ENCODE data around the gene SNX8.
"Not testable (repeated sequence)": the region's sequence is repeated elsewhere in the genome, so short reads cannot be mapped to it uniquely, and the experiment has no call there.

Gene SNX8

DNA sequence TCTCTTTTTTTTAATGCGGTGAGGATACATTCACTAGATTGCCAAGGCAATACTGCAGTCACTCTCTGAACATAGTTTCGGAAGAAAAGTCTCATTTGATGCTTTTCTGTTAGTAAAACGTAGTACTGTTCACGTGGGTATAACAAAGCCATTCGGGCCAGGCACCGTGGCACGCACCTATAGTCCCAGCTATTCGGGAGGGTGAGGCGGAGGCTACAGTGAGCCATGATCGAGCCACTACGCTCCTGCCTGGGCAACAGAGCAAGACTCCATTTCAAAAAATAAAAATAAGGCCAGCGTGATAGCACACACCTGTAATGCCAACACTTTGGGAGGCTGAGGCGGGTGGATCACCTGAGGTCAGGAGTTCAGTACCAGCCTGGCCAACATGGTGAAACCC lies 24.6 kb downstream of the SNX8 start:
- DNase-seq: no peak

DNA sequence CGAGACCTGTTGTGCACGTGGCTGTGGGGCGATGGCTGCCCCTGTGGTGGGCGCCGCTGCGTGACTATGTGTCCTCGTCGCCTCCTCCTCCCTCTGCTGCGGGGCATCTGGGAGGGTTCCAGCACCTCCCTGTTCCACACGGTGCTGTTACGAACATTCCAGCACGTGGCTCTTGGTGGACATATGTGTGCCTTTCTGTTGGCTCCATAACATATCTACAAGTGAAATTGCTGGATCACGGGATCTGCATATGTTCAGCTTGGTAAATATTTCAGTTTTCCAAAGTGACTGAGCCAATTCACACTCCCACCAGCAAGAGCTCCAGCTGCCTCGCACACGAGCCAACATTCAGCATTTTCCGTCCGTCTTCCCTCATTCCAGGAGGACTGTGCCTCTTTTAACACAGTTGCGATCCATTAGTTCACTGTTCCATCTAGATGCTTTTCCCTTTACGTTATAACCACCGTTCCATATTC lies 25.1 kb downstream of the SNX8 start:
- peak; percentile 48 for DNase-seq

DNA sequence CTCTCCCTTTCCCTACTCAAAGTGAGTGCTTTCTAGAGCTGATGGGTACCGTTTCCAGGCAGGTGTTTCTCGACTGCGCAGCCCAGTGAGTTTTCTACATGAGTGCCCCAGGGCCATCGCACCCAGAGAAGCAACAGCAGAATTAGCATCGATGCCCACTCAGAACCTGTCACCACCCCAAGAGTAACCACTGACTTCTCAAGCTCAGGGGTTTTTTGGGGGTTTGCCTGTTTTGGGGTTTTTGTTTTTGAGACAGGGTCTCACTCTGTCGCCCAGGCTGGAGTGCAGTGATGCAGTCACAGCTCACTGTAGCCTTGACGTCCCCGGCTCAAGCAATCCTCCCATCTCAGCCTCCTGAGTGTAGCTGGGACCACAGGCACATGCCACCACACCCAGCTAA lies 25.7 kb downstream of the SNX8 start:
- no peak for DNase-seq

DNA sequence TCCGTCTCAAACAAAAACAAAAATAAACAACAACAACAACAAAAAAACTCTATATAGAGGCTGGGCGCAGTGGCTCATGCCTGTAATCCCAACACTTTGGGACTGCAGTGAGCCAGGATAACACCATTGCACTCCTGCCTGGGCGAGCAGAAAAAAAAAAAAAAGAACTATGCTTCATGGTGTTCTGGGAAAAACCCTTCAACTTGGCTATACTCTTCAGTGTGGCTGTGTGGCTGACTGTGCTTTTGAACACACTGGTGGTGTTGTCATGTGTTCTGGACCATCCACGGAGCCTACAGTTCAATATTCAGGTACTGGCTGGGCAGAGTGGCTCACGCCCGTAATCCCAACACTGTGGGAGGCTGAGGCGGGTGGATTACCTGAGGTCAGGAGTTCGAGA lies 26.5 kb downstream of the SNX8 start:
- DNase-seq: no peak

DNA sequence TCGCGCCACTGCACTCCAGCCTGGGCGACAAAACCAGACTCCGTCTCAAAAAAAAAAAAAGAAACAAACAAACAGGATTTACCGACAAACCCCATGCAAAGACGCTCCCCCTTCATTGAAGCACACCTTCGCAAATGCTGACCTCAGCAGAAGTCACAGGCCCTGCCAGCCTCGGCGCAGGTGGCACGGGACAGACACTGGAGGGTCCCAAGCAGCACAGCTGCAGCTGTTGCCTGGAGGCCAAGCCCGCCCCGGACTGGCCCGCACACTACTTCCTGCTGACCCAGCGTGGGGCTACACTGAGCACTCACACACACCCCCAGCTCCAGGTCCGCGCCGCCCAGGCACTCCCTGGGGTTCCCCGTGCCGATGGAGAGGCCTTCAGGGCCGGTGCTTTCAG lies 31.2 kb downstream of the SNX8 start:
- DNase-seq: no peak

DNA sequence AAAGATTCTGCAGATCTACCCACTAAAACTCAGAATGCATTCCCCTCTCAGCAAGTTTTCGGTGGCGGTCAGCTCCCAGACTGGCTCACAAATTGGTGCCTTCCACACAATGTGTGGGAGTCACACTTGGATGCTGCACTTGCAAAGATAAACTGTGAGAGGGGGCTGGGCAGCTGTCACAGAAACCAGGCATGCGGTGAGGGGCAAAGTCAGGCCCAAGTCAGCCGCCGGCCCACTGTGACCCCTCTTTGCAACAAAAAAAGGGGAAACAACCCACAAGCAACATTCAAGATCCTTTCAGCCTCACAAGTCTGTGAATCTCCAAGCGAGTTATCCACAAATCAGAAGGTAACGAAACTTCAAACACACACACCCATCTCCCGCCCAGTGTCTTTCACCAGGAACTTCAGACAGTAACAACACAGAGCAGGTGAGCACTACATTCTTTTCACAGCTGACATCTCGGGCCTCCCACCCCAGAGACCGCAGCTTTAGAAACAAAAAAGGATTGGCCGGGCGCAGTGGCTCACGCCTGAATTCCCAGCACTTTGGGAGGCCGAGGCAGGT lies 32.0 kb downstream of the SNX8 start:
- no peak for DNase-seq

DNA sequence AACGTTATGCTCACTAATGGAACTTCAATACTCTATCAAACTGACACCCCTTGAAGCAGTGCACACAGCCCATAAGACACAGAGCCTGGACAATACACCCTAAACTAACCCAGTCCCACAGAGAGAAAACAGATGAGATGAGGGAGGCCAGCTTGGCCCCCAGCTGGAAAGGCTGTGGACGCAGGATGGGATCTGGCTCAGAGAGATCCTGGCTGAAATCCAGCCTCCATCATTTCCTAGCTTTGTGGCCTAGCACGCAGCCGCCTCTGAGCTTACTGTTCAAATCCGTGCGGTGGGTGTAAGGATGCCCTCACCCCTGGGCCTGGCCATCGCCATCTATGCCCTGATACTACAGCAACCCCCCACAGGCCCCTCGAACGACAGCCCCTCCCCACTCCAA lies 32.7 kb downstream of the SNX8 start:
- peak; percentile 60 for DNase-seq

DNA sequence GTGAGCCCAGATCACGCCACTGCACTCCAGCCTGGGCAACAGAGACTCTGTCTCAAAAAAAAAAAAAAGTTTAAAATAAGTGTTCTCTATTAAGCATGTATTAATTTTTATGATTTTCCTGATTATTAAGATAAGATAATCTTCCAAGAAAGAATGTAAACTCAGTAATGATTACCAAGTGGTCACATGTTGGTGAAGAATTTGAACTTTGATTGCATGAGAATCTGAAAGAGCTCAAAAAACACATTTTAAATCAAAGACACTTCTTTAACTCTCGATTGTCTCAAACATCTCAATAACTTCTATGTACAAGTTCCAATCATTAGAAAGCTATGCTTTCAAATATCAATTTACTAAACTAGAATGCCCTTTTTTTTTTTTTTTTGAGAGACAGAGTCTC lies 33.8 kb downstream of the SNX8 start:
- DNase-seq: no peak

DNA sequence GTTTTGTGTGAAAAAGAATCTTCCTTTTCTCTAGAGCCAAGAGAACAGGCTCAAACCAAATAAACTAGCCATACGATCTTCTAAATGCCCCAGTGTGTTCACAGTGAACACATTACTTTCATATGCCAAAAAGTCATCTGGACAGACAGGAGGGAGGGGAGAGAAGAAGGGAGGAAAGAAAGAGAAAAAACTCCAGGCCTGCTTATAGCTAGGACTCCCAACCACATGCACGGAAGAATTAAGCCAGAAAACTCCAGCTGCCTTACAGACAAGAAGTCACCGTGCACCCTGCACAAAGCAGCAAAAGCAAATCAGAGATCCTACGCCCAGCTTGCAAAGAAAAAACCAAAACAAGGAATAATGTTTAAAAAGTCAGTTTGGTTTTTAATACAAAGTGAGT lies 34.3 kb downstream of the SNX8 start:
- DNase-seq: no peak

DNA sequence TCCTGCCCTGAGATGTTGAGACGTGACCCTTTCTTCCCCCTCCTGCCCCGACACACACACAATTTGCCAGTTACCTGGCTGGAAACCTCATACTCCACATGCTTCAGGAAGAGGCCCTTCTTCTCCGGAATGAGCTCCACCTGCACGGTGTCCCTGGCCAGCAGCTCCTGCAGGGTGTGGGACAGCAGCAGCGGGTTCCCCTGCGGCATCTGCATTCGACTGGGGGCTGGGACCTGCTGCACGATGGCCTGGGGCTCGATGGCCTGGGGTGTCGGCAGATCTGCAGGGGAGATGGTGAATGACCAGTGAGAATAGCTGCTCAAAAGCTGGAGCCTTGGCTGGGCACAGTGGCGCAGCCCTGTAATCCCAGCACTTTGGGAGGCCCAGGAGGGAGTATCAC lies 36.2 kb downstream of the SNX8 start:
- DNase-seq: no peak

DNA sequence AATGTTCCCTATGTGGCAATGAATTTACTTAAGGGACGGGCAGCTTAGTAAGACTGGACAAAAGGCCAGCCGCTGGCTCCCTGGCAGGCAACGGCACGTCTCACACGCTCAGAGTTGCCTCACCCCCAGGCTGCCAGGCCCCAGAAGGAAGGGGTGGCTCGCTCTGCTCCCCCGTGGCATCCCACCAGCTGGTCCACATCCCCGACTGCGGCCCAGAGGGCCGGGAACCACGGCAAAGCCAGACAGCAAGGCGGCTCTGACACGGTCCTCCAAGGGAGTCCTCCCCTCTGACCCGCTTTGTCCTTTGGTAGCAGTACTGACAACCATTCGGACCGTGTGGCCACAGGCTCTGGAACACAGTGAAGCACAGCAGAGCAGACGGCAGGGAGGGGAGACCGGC lies 38.1 kb downstream of the SNX8 start:
- no peak for DNase-seq

DNA sequence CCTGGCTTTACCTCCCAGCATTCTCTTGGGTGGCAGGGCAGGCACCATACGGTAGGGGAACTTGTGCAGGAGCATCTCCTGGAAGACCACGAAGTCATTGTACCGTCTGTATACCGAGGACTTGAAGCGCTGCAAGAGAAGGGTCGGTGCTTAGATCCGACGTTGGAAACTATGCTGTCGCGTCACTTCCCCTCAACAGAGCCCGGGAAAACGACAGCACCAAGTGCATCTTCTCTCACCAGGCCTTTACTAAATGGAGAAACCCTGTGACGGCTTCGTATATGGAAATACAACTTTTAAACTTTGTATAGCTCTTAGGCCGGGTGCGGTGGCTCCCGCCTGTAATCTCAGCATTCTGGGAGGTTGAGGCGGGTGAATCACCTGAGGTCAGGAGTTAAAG lies 39.1 kb downstream of the SNX8 start:
- DNase-seq: no peak

DNA sequence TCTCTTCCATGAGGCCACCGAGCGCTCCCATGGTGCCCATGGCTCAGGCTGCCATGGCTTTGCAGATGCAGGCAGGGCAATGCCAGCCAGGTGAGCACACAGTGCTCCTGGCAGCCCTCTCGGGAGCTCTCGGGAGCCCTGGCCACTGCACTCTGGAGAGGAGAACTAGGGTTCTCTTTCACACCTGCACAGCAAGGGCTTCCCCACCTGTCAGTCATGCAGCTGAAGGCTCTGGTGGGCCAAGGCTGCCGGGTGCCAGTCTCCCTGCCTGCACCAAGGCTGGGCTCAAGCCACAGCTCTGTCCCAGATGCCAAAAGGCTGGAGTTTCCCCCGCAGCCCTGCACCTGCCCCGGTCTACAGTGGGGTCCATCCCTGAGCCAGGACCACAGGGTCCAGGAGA lies 39.6 kb downstream of the SNX8 start:
- no peak for DNase-seq

DNA sequence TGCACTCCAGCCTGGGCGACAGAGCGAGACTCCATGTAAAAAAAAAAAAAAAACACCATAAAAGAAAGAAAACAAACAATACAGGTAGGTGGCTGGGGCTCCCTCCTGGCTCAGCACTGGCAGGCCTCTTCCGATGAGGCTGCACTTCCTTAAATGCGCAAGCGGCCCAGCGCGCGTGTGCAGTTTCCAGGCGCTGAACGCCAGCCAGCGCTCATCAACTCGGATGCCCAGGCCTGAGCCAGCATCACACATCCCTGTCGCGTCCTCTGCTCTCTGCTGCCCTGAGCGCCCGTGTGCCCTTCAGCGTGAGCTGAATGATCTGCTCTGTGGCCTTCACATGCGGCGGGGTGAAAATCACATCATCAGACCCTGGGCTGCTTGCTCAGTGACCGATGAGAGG lies 40.4 kb downstream of the SNX8 start:
- no peak for DNase-seq

DNA sequence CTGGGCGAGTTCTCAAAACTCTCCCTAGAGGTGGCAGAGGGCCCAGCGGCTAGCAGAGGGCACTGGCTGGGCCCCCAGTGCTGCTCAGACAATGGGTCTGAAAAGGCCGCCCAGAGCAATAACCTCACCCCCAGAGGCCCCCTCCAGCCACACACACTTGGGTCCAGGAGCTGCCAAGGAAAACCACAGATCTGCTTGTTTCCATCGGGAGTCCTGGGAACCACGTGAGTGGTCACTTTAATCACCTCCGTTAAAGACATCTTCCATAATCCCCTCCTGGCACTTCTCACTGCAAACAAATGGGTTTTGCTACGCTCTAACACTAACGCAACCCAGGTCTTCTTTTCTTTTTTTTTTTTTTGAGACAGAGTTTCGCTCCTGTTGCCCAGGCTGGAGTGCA lies 42.2 kb downstream of the SNX8 start:
- no peak for DNase-seq

DNA sequence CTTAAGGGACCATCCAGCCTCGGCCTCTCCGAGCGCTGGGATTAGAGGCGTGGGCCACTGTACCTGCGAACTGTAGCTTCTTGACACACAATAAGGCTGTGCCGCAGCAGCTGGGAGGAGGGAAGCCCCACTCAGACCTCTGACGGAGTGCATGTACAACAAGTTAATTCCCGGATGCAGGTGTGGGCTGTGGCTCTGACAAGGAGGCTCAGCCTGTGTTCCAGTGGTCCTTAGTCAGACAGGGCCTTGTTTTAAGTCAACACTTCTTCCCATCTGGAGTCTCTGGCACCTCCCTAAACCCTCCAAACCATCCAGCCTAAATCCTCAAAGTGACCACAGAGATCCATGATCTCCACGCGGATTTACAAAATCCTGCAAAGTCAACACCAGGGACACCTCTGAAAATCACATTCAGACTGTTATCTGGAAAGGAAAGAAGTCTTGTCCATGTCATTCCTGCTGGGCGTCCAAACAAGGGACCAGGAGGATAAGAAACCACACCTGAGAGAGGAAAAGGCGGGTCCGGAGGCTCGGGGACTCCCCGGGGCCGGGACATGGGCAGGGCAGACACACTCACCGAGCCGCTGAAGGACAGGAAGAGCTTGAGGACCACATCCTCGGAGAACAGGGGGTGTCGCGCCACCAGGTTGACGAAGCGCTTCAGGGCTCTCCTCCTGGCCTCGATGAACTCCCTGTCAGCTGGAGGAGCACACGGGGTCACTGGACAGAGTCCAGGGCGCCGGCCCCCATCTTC lies 42.8 kb downstream of the SNX8 start:
- no peak for DNase-seq

DNA sequence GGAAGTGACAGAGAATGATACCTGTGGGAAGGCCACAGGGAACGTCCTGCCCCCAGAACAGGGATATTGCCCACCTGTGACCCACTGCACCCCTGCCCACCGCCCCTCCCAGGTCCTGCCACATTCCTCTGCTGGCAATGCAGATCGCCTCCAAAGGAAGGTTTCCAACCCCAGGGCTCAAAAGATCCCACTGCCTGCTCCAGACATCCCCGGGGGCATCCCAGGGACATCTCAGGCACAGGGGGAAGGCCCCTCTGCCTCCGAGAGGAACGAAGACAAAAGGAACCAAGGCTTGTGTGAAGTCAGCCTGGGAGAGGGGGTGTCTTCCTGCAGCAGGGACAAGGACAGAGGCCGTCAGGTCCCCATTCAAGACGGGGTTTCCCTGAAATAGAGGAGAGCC lies 43.7 kb downstream of the SNX8 start:
- DNase-seq: no peak

DNA sequence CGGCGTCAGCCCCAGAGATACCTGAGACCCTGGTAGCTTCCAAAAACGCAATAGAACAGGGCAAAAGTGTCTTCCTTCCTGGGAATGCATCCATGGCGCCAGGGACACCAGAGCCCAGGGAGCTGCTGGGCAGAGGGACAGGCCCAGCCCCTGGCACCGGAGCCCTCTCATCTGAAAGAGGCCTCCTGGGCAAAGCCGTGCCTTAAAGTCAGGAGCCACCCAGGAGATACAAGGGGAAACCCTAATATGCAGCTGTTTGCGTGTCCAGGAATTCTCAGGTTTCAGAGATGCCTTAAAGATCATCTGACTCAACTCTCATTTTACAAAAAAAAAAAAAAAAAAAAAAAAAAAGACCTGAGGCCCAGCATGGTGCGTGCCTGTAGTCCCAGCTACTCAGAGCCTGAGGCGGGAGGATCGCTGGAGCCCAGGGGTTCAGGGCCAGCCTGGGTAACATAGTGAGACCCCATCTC lies 44.2 kb downstream of the SNX8 start:
- no peak for DNase-seq

DNA sequence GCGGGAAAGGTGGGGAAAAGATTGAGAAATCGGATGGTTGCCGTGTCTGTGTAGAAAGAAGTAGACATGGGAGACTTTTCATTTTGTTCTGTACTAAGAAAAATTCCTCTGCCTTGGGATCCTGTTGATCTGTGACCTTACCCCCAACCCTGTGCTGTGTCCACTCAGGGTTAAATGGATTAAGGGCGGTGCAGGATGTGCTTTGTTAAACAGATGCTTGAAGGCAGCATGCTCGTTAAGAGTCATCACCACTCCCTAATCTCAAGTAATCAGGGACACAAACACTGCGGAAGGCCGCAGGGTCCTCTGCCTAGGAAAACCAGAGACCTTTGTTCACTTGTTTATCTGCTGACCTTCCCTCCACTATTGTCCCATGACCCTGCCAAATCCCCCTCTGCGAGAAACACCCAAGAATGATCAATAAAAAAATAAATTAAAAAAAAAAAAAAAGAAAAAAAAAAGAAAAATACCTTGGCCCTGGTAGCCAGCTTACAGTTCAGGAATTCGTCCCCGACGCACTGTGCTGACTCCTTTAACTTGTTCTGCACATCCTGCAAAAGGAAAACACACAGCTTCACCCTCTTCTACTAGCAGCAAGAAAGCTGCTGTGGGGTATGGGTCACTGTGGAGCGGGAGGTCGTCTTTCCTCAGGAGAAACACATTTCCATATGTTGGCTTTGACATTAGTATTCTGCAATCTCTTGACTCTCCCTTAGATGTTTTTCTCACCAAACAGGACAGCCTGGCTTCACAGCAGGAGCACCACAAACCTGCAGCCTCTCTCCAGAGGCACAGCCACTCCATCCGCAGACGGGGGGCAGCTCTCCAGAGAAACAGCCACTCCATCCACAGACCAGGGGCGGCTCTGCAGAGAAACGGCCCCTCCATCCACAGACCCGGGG lies 44.9 kb downstream of the SNX8 start:
- not testable (repeated sequence) for DNase-seq

DNA sequence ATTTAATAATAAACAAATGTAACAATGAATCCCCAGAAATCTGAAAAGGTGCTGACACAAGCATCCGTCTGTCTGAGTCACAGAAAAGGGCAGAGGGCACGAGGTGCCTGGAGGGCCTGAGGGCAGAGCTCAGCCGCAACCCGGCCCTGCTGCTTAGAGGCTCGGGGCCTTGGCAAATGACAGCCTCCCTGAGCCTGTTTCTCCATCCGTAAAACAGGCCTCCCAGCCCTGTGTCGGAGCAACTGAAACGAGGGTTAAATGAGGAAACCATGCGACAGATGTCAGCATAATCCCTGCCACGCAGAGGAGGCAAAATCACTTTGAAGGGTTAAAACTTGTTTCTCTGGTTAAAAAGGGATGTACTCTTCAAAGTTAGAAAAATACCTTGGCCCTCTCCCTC lies 47.3 kb downstream of the SNX8 start:
- no peak for DNase-seq

DNA sequence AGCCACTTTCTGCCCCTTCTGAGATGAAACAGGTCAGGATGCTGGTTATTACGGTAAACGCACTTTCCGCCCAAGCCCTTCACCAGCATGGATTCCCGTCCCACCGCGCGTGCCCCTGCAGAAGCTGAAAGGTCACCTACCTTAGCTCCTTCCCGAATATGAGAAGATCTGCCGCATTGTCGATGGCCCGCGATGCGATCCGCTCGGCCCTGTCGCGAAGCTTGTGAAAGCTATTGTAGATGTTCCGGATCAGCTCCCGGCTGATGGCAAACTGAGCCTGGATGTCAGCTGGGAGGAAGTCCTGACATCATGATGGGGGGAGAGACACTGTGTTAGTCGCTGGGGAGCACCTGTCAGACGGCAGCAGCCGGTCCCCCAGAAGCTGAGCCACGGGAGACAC lies 50.1 kb downstream of the SNX8 start:
- DNase-seq: no peak

DNA sequence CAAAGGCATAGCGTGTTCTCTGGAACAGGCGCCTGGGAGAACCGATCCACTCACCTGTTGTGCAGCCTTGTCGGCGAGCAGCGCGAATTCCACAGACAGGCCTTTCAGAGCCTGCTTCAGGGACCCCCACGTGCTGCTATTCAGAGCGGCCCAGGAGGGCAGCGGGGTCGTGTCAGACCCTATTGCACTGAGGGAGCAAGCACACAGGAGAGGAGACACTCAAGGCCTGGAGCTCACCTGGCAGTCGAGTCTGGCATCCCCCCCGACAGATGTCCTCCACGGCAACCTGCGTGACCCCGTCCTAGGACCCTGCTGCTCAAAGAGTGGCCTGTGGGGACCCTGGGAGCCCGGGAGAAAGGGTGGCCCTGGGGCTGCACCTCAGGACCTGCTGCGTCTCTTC lies 51.1 kb downstream of the SNX8 start:
- DNase-seq: no peak

DNA sequence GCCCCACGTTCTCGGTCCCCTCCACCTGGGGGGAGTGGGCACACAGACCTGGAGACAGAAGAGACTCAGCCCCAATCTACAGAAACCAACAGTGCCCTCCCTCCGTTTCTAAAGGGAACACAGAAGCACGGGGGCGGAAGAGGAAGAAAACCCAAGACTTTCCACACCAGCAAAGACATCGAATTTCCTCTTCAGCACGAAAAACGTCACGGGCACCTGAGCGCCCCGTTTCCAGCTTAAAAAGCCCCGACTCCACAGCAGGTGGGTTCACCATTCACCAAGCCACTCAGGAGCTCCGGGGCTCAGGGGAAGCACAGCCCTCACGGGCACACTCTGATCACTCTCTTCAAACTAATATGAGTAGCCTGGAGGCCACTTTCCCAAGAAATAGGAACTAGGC lies 52.6 kb downstream of the SNX8 start:
- no peak for DNase-seq

DNA sequence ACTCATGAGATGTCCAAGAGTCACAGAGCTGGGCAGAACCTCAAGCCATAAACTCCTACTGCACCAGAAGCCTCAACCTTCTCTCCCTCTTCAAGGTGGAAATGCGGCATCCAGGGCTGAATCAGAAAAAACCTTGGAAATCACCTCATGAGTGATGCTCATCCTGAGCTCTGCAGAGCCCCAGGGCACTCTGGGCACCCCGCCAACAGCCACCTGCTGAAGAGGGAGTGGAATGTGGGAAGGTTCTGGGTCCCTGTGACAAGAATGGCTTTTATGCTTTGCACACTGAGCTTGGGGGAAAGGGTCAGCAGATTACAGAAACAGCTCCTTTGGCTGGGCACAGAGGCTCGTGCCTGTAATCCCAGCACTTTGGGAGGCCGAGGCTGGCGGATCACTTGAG lies 53.4 kb downstream of the SNX8 start:
- DNase-seq: no peak

All from fibroblast of skin of abdomen (primary cell).